Peyer's patch (tissue), 4 donors: ENCODE measurements around the gene C6. TPM values are rescaled to one million over a fixed set of nuclear protein-coding genes. Genes with fewer than 3 reads are reported as not detected.
A peak's percentile ranks its signal among the peaks of the same experiment; 100 is the strongest.

Experiments used
- DNase-seq, 3 donors: peaks; one replicate each; pipeline ENCODE4 v3.0.0-alpha.2; 2017 to 2019
- H3K27ac ChIP-seq, 4 donors: fragments of 200-600 bp; sonication (generic); one replicate each; pipeline ENCODE4 v1.5.1; 2016 to 2019
- H3K27me3 ChIP-seq, 2 donors: fragments of 200-600 bp; sonication (generic); one replicate each; pipeline ENCODE4 v1.5.1; 2019
- H3K36me3 ChIP-seq, 3 donors: fragments of 200-600 bp; sonication (generic); one replicate each; pipeline ENCODE4 v1.5.1; 2016 to 2019
- H3K4me1 ChIP-seq, 4 donors: fragments of 200-600 bp; sonication (generic); one replicate each; pipeline ENCODE4 v1.5.1; 2016 to 2019
- H3K4me3 ChIP-seq, 4 donors: fragments of 200-600 bp; sonication (generic); 1 replicate in 3 of 4; 2 replicates in 1 of 4; pipeline ENCODE4 v1.5.1; 2016 to 2019; ENCODE audit warnings: mild to moderate bottlenecking in 1 of 4
- H3K9me3 ChIP-seq, 4 donors: fragments of 200-600 bp; sonication (generic); one replicate each; pipeline ENCODE4 v1.5.1; 2016 to 2019; ENCODE audit warnings: mild to moderate bottlenecking in 1 of 4
- CTCF ChIP-seq, 6 experiments: fragments of 450-650 bp in 4 of 6; fragments of 200-600 bp in 2 of 6; sonication (generic) in 1 of 6; IDR thresholded peaks; one replicate each; pipeline ENCODE4 v1.5.1; 2017 to 2019; ENCODE audit warnings: antibody characterized with exemption in 6 of 6, mild to moderate bottlenecking in 3 of 6, moderate library complexity in 1 of 6
- POLR2A ChIP-seq, 2 donors: fragments of 450-650 bp; IDR thresholded peaks; one replicate each; pipeline ENCODE4 v1.5.1; 2017; ENCODE audit warnings: antibody characterized with exemption in 2 of 2, mild to moderate bottlenecking in 2 of 2, moderate library complexity in 2 of 2
- total RNA-seq, 4 donors: library from RNA; depleted of rRNA; stranded (reverse); fragments of >200 nt; gene quantifications; one replicate each; pipeline ENCODE4 v1.1.0, GENCODE V29; 2016

C6 gene
- total RNA-seq, 4 donors from 2014 or later, result 1.5 to 4.2 (median 2.8) TPM; not detected in 1

GRCh38 chr5:41223962-41224361 lies 10.6 kb upstream of the C6 start:
- H3K4me1 ChIP-seq, result no peaks in the 10 kb centered on the region
- no peak for DNase-seq
- H3K36me3 ChIP-seq, result no peaks in the 10 kb centered on the region
- TF ChIP-seq CTCF (IDR thresholded peaks at IDR 0.05), result no peak
- no peak for TF ChIP-seq POLR2A (IDR thresholded peaks at IDR 0.05)
- H3K4me3 ChIP-seq, result no peak overlapping the region
- no peaks in the 10 kb centered on the region for H3K27me3 ChIP-seq
- H3K9me3 ChIP-seq, result no peaks in the 10 kb centered on the region
- H3K27ac ChIP-seq, result no peak overlapping the region

- DNase-seq, result no peak
- TF ChIP-seq POLR2A (IDR thresholded peaks at IDR 0.05), result no peak
- no peak for TF ChIP-seq CTCF (IDR thresholded peaks at IDR 0.05)
- no peaks in the 10 kb centered on the region for H3K9me3 ChIP-seq
- no peaks in the 10 kb centered on the region for H3K4me1 ChIP-seq
- H3K27ac ChIP-seq, result peak overlapping the region in 1 of 4 donors; percentile 20
- H3K4me3 ChIP-seq, result no peak overlapping the region
- no peaks in the 10 kb centered on the region for H3K36me3 ChIP-seq
- no peaks in the 10 kb centered on the region for H3K27me3 ChIP-seq
Measured at GRCh38 chr5:41219658-41220269, 6.4 kb upstream of the C6 start.

- no peak for TF ChIP-seq CTCF (IDR thresholded peaks at IDR 0.05)
- TF ChIP-seq POLR2A (IDR thresholded peaks at IDR 0.05), result no peak
- no peak for DNase-seq
- Histone ChIP-seq H3K27me3 (no peaks in the 10 kb centered on the region), H3K9me3 (no peaks in the 10 kb centered on the region), H3K4me1 (no peaks in the 10 kb centered on the region), H3K4me3 (no peak overlapping the region), H3K27ac (peak overlapping the region in 3 of 4 donors; percentile 13 to 31 (median 20)), H3K36me3 (no peaks in the 10 kb centered on the region)
Measured at GRCh38 chr5:41218929-41219657, 5.8 kb upstream of the C6 start.

- Histone ChIP-seq H3K4me1 (no peaks in the 10 kb centered on the region), H3K4me3 (no peak overlapping the region), H3K9me3 (no peaks in the 10 kb centered on the region), H3K27ac (no peak overlapping the region), H3K27me3 (no peaks in the 10 kb centered on the region), H3K36me3 (no peaks in the 10 kb centered on the region)
- DNase-seq, result no peak
- TF ChIP-seq CTCF (IDR thresholded peaks at IDR 0.05) (no peak), POLR2A (IDR thresholded peaks at IDR 0.05) (no peak)
Measured at GRCh38 chr5:41214182-41214581, 850 bp upstream of the C6 start.

- H3K4me1 ChIP-seq, result no peaks in the 10 kb centered on the region
- no peak overlapping the region for H3K4me3 ChIP-seq
- no peak overlapping the region for H3K27ac ChIP-seq
- TF ChIP-seq CTCF (IDR thresholded peaks at IDR 0.05) (no peak), POLR2A (IDR thresholded peaks at IDR 0.05) (no peak)
- DNase-seq, result no peak
- no peaks in the 10 kb centered on the region for H3K36me3 ChIP-seq
- H3K27me3 ChIP-seq, result no peaks in the 10 kb centered on the region
- no peaks in the 10 kb centered on the region for H3K9me3 ChIP-seq
Measured at GRCh38 chr5:41212935-41213334, 397 bp downstream of the C6 start.
